GM13977 (cell line): ENCODE data around the gene SNAPC2.
A peak's percentile ranks its signal among the peaks of the same experiment; 100 is the strongest.

Experiments
- DNase-seq: peaks from one replicate; pipeline ENCODE4 v3.0.0; 2012; ENCODE audit warnings: low spot score
- CTCF ChIP-seq: IDR thresholded peaks from 2 replicates; pipeline ENCODE4 v1.5.1; 2012; ENCODE audit warnings: mild to moderate bottlenecking, control low read depth; ENCODE audit not compliant: insufficient read depth; ENCODE audit errors: extremely low read depth, missing control alignments
- in situ Hi-C: fragments of 300-500 bp; cut with MboI; formaldehyde crosslinking; loops from one replicate; pipeline ENCODE4 v1.12.0; 2022; ENCODE audit warnings: low sequenced_read_pairs, low pct_unique_long_range_greater_than_20kb, mixed read lengths, inconsistent platforms; ENCODE audit not compliant: unreplicated experiment

The SNAPC2 gene

GRCh38 chr19:7970716-7971448 lies 50.7 kb downstream of the SNAPC2 start:
- peak; percentile 82 for TF ChIP-seq CTCF
- in situ Hi-C loops, result no loop called here
- peak; percentile 66 for DNase-seq

GRCh38 chr19:7971553-7972520 lies 51.7 kb downstream of the SNAPC2 start:
- in situ Hi-C loops, result no loop called here
- DNase-seq, result no peak
- TF ChIP-seq CTCF, result no peak
